Coronary artery (tissue), 2 donors: ENCODE results near the gene MED12.

ENCODE experiments used
- DNase-seq: peaks from one replicate; pipeline ENCODE4 v3.0.0-alpha.2; 2017; ENCODE audit warnings: low spot score
- H3K27ac ChIP-seq, 2 donors: fragments of 200-600 bp; sonication (generic); one replicate each; pipeline ENCODE4 v1.5.1; 2016 to 2019
- H3K4me3 ChIP-seq: fragments of 200-600 bp; sonication (generic); 2 replicates; pipeline ENCODE4 v1.5.1; 2016; ENCODE audit warnings: mild to moderate bottlenecking, moderate library complexity
- CTCF ChIP-seq: fragments of 200-600 bp; sonication (generic); IDR thresholded peaks from one replicate; pipeline ENCODE4 v1.5.1; 2019; ENCODE audit warnings: antibody characterized with exemption

MED12 gene

GRCh38 chrX:71147496-71148277 is 29.3 kb downstream of the MED12 start:
- no peak for TF ChIP-seq CTCF
- DNase-seq: no peak
- Histone ChIP-seq H3K27ac (no peak overlapping the region), H3K4me3 (no peak overlapping the region)

GRCh38 chrX:71148278-71148663 is 29.9 kb downstream of the MED12 start:
- H3K27ac ChIP-seq: no peak overlapping the region
- TF ChIP-seq CTCF: no peak
- H3K4me3 ChIP-seq: no peak overlapping the region
- DNase-seq: no peak

- no peak for TF ChIP-seq CTCF
- DNase-seq: no peak
- no peak overlapping the region for H3K4me3 ChIP-seq
- no peak overlapping the region for H3K27ac ChIP-seq
Measured at GRCh38 chrX:71151366-71151765, 33.0 kb downstream of the MED12 start.

GRCh38 chrX:71154196-71154595 is 35.8 kb downstream of the MED12 start:
- Histone ChIP-seq H3K27ac (no peak overlapping the region), H3K4me3 (no peak overlapping the region)
- TF ChIP-seq CTCF: no peak
- no peak for DNase-seq

- Histone ChIP-seq H3K4me3 (no peak overlapping the region), H3K27ac (no peak overlapping the region)
- no peak for TF ChIP-seq CTCF
- no peak for DNase-seq
Measured at GRCh38 chrX:71154641-71155040, 36.2 kb downstream of the MED12 start.

- DNase-seq: no peak
- no peak overlapping the region for H3K4me3 ChIP-seq
- TF ChIP-seq CTCF: no peak
- H3K27ac ChIP-seq: no peak overlapping the region
Measured at GRCh38 chrX:71158603-71159002, 40.2 kb downstream of the MED12 start.

GRCh38 chrX:71159335-71159734 is 40.9 kb downstream of the MED12 start:
- no peak for DNase-seq
- H3K27ac ChIP-seq: no peak overlapping the region
- TF ChIP-seq CTCF: no peak
- H3K4me3 ChIP-seq: no peak overlapping the region
